Measurements from ENCODE around the gene PUM1.

- TF ChIP-seq CTCF (IDR thresholded peaks at IDR 0.05; ENCODE audit: low read depth, low read length, missing input control) = no peak
- no peak for TF ChIP-seq FOXA1 (IDR thresholded peaks at IDR 0.05)
- no peak for TF ChIP-seq ZBTB33 (IDR thresholded peaks at IDR 0.05)
- no peak for TF ChIP-seq MAX (IDR thresholded peaks at IDR 0.05)
- TF ChIP-seq YY1 (IDR thresholded peaks at IDR 0.05) = no peak
- no peak for TF ChIP-seq EGR1 (IDR thresholded peaks at IDR 0.05; ENCODE audit: low read depth in 2 of 2)
- no peak for TF ChIP-seq ATF3 (IDR thresholded peaks at IDR 0.05)
- TF ChIP-seq RAD21 (IDR thresholded peaks at IDR 0.05) = no peak
- no peak for TF ChIP-seq REST (IDR thresholded peaks at IDR 0.05)
- no peak for TF ChIP-seq TAF1 (conservative IDR thresholded peaks at IDR 0.05)
- TF ChIP-seq SP1 (IDR thresholded peaks at IDR 0.05) = no peak
- TF ChIP-seq NR2F2 (IDR thresholded peaks at IDR 0.05) = no peak
- no peak for TF ChIP-seq RXRA (IDR thresholded peaks at IDR 0.05)
- no peak for TF ChIP-seq GABPA (IDR thresholded peaks at IDR 0.05 in 1 of 2, conservative IDR thresholded peaks at IDR 0.05 in 1 of 2)
Observed at GRCh38 chr1:31095298-31095981, 29.9 kb upstream of the PUM1 start.
